CD4-positive, CD25-positive, alpha-beta regulatory T cell (primary cell): ENCODE results near the gene DAD1. TPM values are rescaled to one million over a fixed set of nuclear protein-coding genes. Genes with fewer than 3 reads are reported as not detected.
"Not testable (repeated sequence)": the region's sequence is repeated elsewhere in the genome, so short reads cannot be mapped to it uniquely, and the experiment has no call there.

Source experiments
- ATAC-seq, 2 donors: fragments of 150-1000 bp; cut with Tn5 transposase; one replicate each; pipeline ENCODE4 v1.10.0; 2021; ENCODE audit warnings: low read depth in 2 of 2, moderate number of reproducible peaks in 2 of 2, moderate library complexity in 1 of 2
- DNase-seq, 3 donors: peaks; one replicate each; pipeline versions ENCODE4 v3.0.0 to v3.0.0-alpha.2; 2012 to 2022; ENCODE audit warnings: mixed read lengths in 1 of 3
- H3K27ac ChIP-seq: one replicate; pipeline ENCODE4 v1.7.0; 2013; ENCODE audit warnings: mild to moderate bottlenecking, low read length; ENCODE audit not compliant: insufficient read depth, poor library complexity, severe bottlenecking
- H3K27me3 ChIP-seq: one replicate; pipeline ENCODE4 v1.7.0; 2013; ENCODE audit warnings: low read length; ENCODE audit not compliant: control insufficient read depth, insufficient read depth
- H3K36me3 ChIP-seq: one replicate; pipeline ENCODE4 v1.7.0; 2013; ENCODE audit warnings: mild to moderate bottlenecking, low read length, moderate library complexity; ENCODE audit not compliant: control insufficient read depth, insufficient read depth
- H3K4me1 ChIP-seq: 2 replicates; pipeline ENCODE4 v1.7.0; 2013; ENCODE audit warnings: mild to moderate bottlenecking, low read length; ENCODE audit not compliant: insufficient read depth, control insufficient read depth, poor library complexity, severe bottlenecking
- H3K4me3 ChIP-seq: one replicate; pipeline ENCODE4 v1.7.0; 2013; ENCODE audit warnings: low read depth, mild to moderate bottlenecking, low read length, moderate library complexity
- H3K9me3 ChIP-seq, 2 experiments: 1 replicate in 1 of 2; 2 replicates in 1 of 2; pipeline ENCODE4 v1.7.0; 2013; ENCODE audit warnings: low read length in 2 of 2, mild to moderate bottlenecking in 1 of 2, moderate library complexity in 1 of 2; ENCODE audit not compliant: control insufficient read depth in 2 of 2
- H3K27ac Mint-ChIP-seq, 3 donors: one replicate each; pipeline ENCODE4 v1.8.0; 2020 to 2022; ENCODE audit warnings: mild to moderate bottlenecking in 3 of 3, mixed read lengths in 3 of 3, moderate library complexity in 2 of 3
- H3K27me3 Mint-ChIP-seq: one replicate; pipeline ENCODE4 v1.8.0; 2022; ENCODE audit warnings: mild to moderate bottlenecking, mixed read lengths
- H3K36me3 Mint-ChIP-seq: one replicate; pipeline ENCODE4 v1.8.0; 2020; ENCODE audit warnings: mixed read lengths
- H3K4me1 Mint-ChIP-seq, 4 donors: one replicate each; pipeline ENCODE4 v1.8.0; 2020 to 2022; ENCODE audit warnings: mixed read lengths in 4 of 4, mild to moderate bottlenecking in 1 of 4
- H3K4me3 Mint-ChIP-seq, 4 donors: one replicate each; pipeline ENCODE4 v1.8.0; 2020 to 2022; ENCODE audit warnings: mild to moderate bottlenecking in 4 of 4, mixed read lengths in 4 of 4, moderate library complexity in 3 of 4
- H3K9me3 Mint-ChIP-seq, 7 donors: one replicate each; pipeline ENCODE4 v1.8.0; 2020 to 2022; ENCODE audit warnings: mixed read lengths in 7 of 7, mild to moderate bottlenecking in 3 of 7, moderate library complexity in 2 of 7
- polyA plus RNA-seq, 4 donors: library from polyadenylated mRNA; unstranded; fragments of 300-500 nt; fragmentation: Illumina TruSeq; gene quantifications; one replicate each; pipeline ENCODE4 v1.2.3, GENCODE V29; 2021
- total RNA-seq: library from RNA; stranded (reverse); gene quantifications from one replicate; pipeline ENCODE4 v1.2.3, GENCODE V29; 2022

The DAD1 gene
- total and polyA plus RNA-seq, 5 donors from 2014 or later, result 81.8 to 720 (median 683) TPM

- peaks cover 91% of the 10 kb centered on the region for H3K4me1 ChIP-seq
- H3K36me3 ChIP-seq, result peaks cover 6% of the 10 kb centered on the region
- Mint-ChIP-seq H3K4me1 (peaks cover 21 to 87% (median 60%) of the 10 kb centered on the region in 4 donors), H3K4me3 (peak overlapping the region; percentile 55 to 89 (median 69)), H3K27me3 (no peaks in the 10 kb centered on the region), H3K36me3 (peaks cover 20% of the 10 kb centered on the region), H3K27ac (peak overlapping the region; percentile 94 to 100 (median 100)), H3K9me3 (no peaks in the 10 kb centered on the region)
- no peaks in the 10 kb centered on the region for H3K27me3 ChIP-seq
- peak overlapping the region; percentile 80 for H3K4me3 ChIP-seq
- H3K27ac ChIP-seq, result peak overlapping the region; percentile 99
- H3K9me3 ChIP-seq, result no peaks in the 10 kb centered on the region
- ATAC-seq (peak; percentile 47 to 51), DNase-seq (peak in 2 of 3 donors; percentile 34 to 83)
Observed at GRCh38 chr14:22566845-22567244, 22.2 kb downstream of the DAD1 start.

- H3K36me3 Mint-ChIP-seq, result peaks cover 20% of the 10 kb centered on the region
- DNase-seq, H3K27me3 ChIP-seq: not testable (repeated sequence)
Observed at GRCh38 chr14:22566266-22566665, 22.8 kb downstream of the DAD1 start.

GRCh38 chr14:22565391-22565945 lies 23.6 kb downstream of the DAD1 start:
- Histone ChIP-seq H3K27ac (peak overlapping the region; percentile 99), H3K4me3 (peak overlapping the region; percentile 70), H3K36me3 (peaks cover under 1% of the 10 kb centered on the region), H3K27me3 (no peaks in the 10 kb centered on the region), H3K9me3 (no peaks in the 10 kb centered on the region), H3K4me1 (peaks cover 100% of the 10 kb centered on the region)
- no peaks in the 10 kb centered on the region for H3K9me3 Mint-ChIP-seq
- DNase-seq (peak in 1 of 3 donors; percentile 49), ATAC-seq (no peak)
- peaks cover 23 to 98% (median 68%) of the 10 kb centered on the region in 4 donors for H3K4me1 Mint-ChIP-seq
- peak overlapping the region; percentile 25 to 80 (median 64) for H3K4me3 Mint-ChIP-seq
- H3K27ac Mint-ChIP-seq, result peak overlapping the region; percentile 97 to 100 (median 100)
- H3K36me3 Mint-ChIP-seq, result peaks cover 17% of the 10 kb centered on the region
- H3K27me3 Mint-ChIP-seq, result no peaks in the 10 kb centered on the region

More at GRCh38 chr14:22566266-22566665, 22.8 kb downstream of the DAD1 start:
- Histone ChIP-seq H3K4me1 (peaks cover 97% of the 10 kb centered on the region), H3K27ac (peak overlapping the region; percentile 99), H3K4me3 (peak overlapping the region; percentile 80)
- not testable (repeated sequence) for H3K9me3 Mint-ChIP-seq, H3K36me3 ChIP-seq, H3K27me3 Mint-ChIP-seq, ATAC-seq, H3K9me3 ChIP-seq
- Mint-ChIP-seq H3K27ac (peak overlapping the region; percentile 97 to 100 (median 100)), H3K4me3 (peak overlapping the region; percentile 25 to 80 (median 64)), H3K4me1 (peaks cover 21 to 93% (median 65%) of the 10 kb centered on the region in 4 donors)

GRCh38 chr14:22564463-22564862 lies 24.6 kb downstream of the DAD1 start:
- Mint-ChIP-seq H3K27me3 (no peaks in the 10 kb centered on the region), H3K9me3 (no peaks in the 10 kb centered on the region), H3K4me3 (peak overlapping the region; percentile 62 to 80 (median 71)), H3K36me3 (peaks cover 12% of the 10 kb centered on the region), H3K4me1 (peaks cover 28 to 97% (median 71%) of the 10 kb centered on the region in 4 donors), H3K27ac (peak overlapping the region; percentile 96 to 100 (median 100))
- H3K4me1 ChIP-seq, result peaks cover 99% of the 10 kb centered on the region
- H3K9me3 ChIP-seq, result no peaks in the 10 kb centered on the region
- H3K27ac ChIP-seq, result peak overlapping the region; percentile 99
- ATAC-seq, result no peak
- H3K4me3 ChIP-seq, result peak overlapping the region; percentile 70
- no peaks in the 10 kb centered on the region for H3K36me3 ChIP-seq
- H3K27me3 ChIP-seq, result no peaks in the 10 kb centered on the region
- peak in 1 of 3 donors; percentile 40 for DNase-seq

- Histone ChIP-seq H3K27ac (peak overlapping the region; percentile 99), H3K36me3 (no peaks in the 10 kb centered on the region), H3K9me3 (no peaks in the 10 kb centered on the region), H3K4me3 (peak overlapping the region; percentile 70), H3K4me1 (peaks cover 99% of the 10 kb centered on the region), H3K27me3 (no peaks in the 10 kb centered on the region)
- peak overlapping the region in 3 of 4 donors; percentile 65 to 80 (median 77) for H3K4me3 Mint-ChIP-seq
- H3K9me3 Mint-ChIP-seq, result no peaks in the 10 kb centered on the region
- no peaks in the 10 kb centered on the region for H3K27me3 Mint-ChIP-seq
- H3K4me1 Mint-ChIP-seq, result peaks cover 32 to 97% (median 72%) of the 10 kb centered on the region in 4 donors
- H3K36me3 Mint-ChIP-seq, result peaks cover 12% of the 10 kb centered on the region
- DNase-seq (peak in 2 of 3 donors; percentile 20 to 79), ATAC-seq (peak in 1 of 2 donors; percentile 19)
- peak overlapping the region; percentile 96 to 100 (median 100) for H3K27ac Mint-ChIP-seq
Observed at GRCh38 chr14:22563987-22564386, 25.0 kb downstream of the DAD1 start.

GRCh38 chr14:22561661-22562579 lies 27.1 kb downstream of the DAD1 start:
- H3K4me1 Mint-ChIP-seq, result peaks cover 30 to 96% (median 73%) of the 10 kb centered on the region in 4 donors
- peaks cover 8% of the 10 kb centered on the region for H3K36me3 Mint-ChIP-seq
- no peaks in the 10 kb centered on the region for H3K27me3 Mint-ChIP-seq
- Histone ChIP-seq H3K36me3 (no peaks in the 10 kb centered on the region), H3K27ac (peak overlapping the region; percentile 99), H3K4me3 (peak overlapping the region; percentile 62), H3K9me3 (no peaks in the 10 kb centered on the region), H3K27me3 (no peaks in the 10 kb centered on the region), H3K4me1 (peaks cover 99% of the 10 kb centered on the region)
- H3K27ac Mint-ChIP-seq, result peak overlapping the region; percentile 96 to 100 (median 100)
- DNase-seq (peak; percentile 71 to 85 (median 83)), ATAC-seq (peak; percentile 42 to 44)
- H3K9me3 Mint-ChIP-seq, result no peaks in the 10 kb centered on the region
- peak overlapping the region; percentile 65 to 93 (median 78) for H3K4me3 Mint-ChIP-seq

GRCh38 chr14:22561366-22561660 lies 27.7 kb downstream of the DAD1 start:
- Mint-ChIP-seq H3K27ac (peak overlapping the region; percentile 96 to 100 (median 100)), H3K4me3 (peak overlapping the region; percentile 65 to 93 (median 78)), H3K27me3 (peaks cover 2% of the 10 kb centered on the region), H3K4me1 (peaks cover 28 to 96% (median 71%) of the 10 kb centered on the region in 4 donors), H3K9me3 (peaks cover 0 to 1% (median 0%) of the 10 kb centered on the region in 7 donors), H3K36me3 (peaks cover 8% of the 10 kb centered on the region)
- H3K36me3 ChIP-seq, result no peaks in the 10 kb centered on the region
- no peaks in the 10 kb centered on the region for H3K27me3 ChIP-seq
- H3K4me1 ChIP-seq, result peaks cover 97% of the 10 kb centered on the region
- H3K9me3 ChIP-seq, result no peaks in the 10 kb centered on the region
- H3K4me3 ChIP-seq, result peak overlapping the region; percentile 62
- DNase-seq (no peak), ATAC-seq (no peak)
- H3K27ac ChIP-seq, result peak overlapping the region; percentile 99
